ENCODE measurements around the gene LOX. TPM values are rescaled to one million over a fixed set of nuclear protein-coding genes. Genes with fewer than 3 reads are reported as not detected.

LOX gene
- total RNA-seq, 1 donor from 2014 or later = not detected

DNA sequence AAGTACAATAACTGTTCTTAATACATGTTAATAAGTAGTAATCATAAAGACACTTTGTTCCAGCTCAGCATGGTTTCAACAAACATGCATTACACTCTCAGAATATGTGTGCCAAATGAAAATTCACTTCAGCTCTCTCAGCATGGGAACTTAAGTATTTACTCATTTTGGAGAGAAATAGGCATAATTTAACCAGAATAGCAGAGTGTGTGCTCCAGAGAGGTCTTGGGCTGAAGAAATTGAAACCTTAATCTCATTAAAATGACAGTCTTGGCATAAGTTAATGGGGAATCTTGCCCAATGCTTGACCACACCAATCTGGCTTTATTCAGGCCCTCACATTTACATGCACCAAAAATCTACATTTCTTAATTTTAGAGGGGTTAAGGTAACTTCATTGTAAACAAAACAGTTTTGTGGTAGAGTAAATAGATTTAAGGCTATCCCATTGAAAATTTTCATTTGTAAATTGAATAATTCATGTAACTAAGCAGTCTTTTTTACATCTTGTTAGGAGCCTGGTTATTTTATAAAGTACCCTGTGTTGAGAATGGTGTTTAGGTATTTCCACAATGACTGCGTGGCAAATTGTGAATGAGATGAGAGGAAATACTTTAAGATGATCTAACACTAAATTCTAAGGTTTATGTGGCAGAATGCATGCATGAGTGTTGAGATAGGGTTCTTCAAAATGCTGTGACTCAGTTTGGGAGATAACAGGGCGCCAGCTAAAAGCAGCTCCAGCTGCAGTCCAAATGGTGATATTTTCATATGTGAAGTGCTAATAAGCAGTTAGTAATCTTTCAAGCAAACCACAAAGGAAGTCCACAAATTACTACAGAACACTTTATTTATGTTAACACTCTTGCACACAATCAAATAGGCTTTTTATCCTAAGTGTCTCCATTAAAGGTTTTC, 11.3 kb upstream of the LOX start:
- H3K27me3 Mint-ChIP-seq (ENCODE audit: insufficient read depth) = peaks cover 4% of the 10 kb centered on the region
- no peaks in the 10 kb centered on the region for H3K4me1 Mint-ChIP-seq (ENCODE audit: low read depth)
- no peaks in the 10 kb centered on the region for H3K36me3 Mint-ChIP-seq (ENCODE audit: low read depth)
- H3K4me3 Mint-ChIP-seq = no peak overlapping the region
- no peaks in the 10 kb centered on the region for H3K9me3 Mint-ChIP-seq
- intact Hi-C loops (cut with micrococcal nuclease) = no loop called here
- no peak for DNase-seq (ENCODE audit: low spot score)
- no peak overlapping the region for H3K27ac Mint-ChIP-seq

DNA sequence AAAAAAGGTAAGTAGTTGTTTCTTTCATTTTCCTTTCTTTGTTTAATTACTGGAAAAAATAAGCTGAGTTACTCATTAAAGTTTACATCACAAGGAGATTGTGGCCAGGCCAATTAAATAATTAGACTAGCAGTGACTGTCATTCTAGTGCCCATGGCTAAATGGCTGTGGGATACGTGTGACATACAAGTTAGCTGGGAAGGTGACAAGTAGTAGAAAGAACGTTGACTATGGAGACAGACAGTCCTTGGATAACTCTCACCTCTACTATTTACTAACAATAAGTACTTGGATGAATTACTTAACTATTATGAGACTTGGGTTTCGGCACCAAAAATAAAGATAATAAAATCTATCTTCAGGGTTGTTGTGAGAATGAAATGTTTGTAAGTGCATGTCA, 7.0 kb upstream of the LOX start:
- Mint-ChIP-seq H3K27me3 (ENCODE audit: insufficient read depth) (peaks cover 10% of the 10 kb centered on the region), H3K27ac (no peak overlapping the region), H3K4me3 (no peak overlapping the region), H3K4me1 (ENCODE audit: low read depth) (no peaks in the 10 kb centered on the region), H3K9me3 (no peaks in the 10 kb centered on the region), H3K36me3 (ENCODE audit: low read depth) (no peaks in the 10 kb centered on the region)
- intact Hi-C loops (cut with micrococcal nuclease) = no loop called here
- DNase-seq (ENCODE audit: low spot score) = no peak

DNA sequence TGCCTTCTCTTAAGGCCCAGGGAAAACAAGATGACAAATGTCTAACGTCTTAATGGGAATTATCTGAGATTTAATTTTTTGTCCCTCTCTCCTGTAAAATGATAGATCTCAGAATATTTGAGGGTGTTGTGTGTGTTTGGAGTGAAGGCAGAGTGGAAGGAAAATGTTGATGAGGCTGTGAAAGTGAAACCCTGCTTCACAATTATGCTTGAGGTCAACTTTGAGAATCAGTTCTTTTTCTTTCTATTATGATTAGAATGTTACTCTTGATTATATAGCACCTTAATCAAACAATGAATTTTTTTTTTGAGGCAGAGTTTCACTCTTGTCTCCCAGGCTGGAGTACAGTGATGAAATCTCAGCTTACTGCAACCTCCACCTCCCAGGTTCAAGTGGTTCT, 5.5 kb upstream of the LOX start:
- H3K36me3 Mint-ChIP-seq (ENCODE audit: low read depth) = no peaks in the 10 kb centered on the region
- no peaks in the 10 kb centered on the region for H3K4me1 Mint-ChIP-seq (ENCODE audit: low read depth)
- peaks cover 24% of the 10 kb centered on the region for H3K27me3 Mint-ChIP-seq (ENCODE audit: insufficient read depth)
- DNase-seq (ENCODE audit: low spot score) = no peak
- no peak overlapping the region for H3K27ac Mint-ChIP-seq
- H3K9me3 Mint-ChIP-seq = no peaks in the 10 kb centered on the region
- no peak overlapping the region for H3K4me3 Mint-ChIP-seq
- intact Hi-C loops (cut with micrococcal nuclease) = no loop called here

DNA sequence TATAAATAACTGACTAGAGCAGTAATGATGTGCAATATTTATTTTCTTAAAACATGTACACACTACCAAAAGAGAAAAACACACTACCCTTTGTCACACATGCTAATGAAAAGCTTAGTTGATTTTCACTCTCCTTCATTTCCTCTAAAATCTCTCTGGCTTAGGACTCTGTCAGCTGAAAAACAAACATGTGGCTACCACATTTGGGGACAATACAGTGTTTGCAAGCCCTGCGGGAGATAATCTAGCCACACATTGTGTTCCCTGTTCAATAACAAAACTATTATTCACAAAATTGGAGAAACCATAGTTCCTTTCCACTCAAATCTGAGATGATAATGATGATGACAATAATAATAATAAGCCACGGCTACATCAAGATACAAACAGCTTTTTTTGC, 3.5 kb upstream of the LOX start:
- no peaks in the 10 kb centered on the region for H3K36me3 Mint-ChIP-seq (ENCODE audit: low read depth)

DNA sequence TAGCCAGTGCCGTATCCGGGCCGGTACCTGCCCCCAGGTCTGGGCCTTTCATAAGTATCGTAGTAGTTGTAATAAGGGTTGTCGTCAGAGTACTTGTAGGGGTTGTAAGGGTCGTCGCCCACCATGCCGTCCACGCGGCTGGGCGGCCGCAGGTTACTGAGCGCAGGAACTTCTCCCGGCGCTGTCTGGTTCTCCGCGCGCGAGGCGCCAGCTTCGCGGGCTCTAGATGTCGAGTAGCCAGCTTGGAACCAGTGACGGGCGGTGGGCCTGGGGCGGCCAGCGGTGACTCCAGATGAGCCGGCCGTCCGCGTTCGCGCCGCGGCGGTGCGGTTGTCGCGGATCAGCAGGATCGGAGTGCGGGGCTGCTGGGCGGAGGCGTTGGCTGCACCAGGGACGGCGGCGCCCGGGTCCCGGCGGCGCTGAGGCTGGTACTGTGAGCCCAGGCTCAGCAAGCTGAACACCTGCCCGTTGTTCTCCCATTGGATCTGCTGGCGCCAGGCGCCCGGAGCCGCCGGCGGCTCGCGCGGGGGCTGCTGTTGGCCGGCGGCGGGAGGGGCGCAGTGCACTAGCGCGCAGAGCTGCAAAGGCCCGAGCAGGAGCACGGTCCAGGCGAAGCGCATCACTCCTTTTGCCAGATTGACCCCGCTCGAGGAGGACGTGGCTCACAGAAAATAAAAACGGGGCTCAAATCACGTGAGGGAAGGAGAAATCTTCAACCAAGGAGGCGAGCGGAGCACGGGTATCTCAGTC, 518 bp downstream of the LOX start:
- Mint-ChIP-seq H3K27ac (no peak overlapping the region), H3K36me3 (ENCODE audit: low read depth) (no peaks in the 10 kb centered on the region), H3K4me3 (peak overlapping the region; percentile 80), H3K4me1 (ENCODE audit: low read depth) (peaks cover 11% of the 10 kb centered on the region), H3K9me3 (no peaks in the 10 kb centered on the region), H3K27me3 (ENCODE audit: insufficient read depth) (peaks cover 65% of the 10 kb centered on the region)
- DNase-seq (ENCODE audit: low spot score) = no peak
- intact Hi-C loops (cut with micrococcal nuclease) = loop anchor here (2.0 kb wide), 1 partner anchor 115 kb away; no protein-coding TSS in a partner anchor

More for the DNA sequence above, 3.5 kb upstream of the LOX start:
- H3K4me3 Mint-ChIP-seq = no peak overlapping the region
- no peak for DNase-seq (ENCODE audit: low spot score)
- H3K9me3 Mint-ChIP-seq = no peaks in the 10 kb centered on the region
- H3K27me3 Mint-ChIP-seq (ENCODE audit: insufficient read depth) = peaks cover 40% of the 10 kb centered on the region
- H3K4me1 Mint-ChIP-seq (ENCODE audit: low read depth) = peaks cover 8% of the 10 kb centered on the region
- intact Hi-C loops (cut with micrococcal nuclease) = no loop called here
- no peak overlapping the region for H3K27ac Mint-ChIP-seq

DNA sequence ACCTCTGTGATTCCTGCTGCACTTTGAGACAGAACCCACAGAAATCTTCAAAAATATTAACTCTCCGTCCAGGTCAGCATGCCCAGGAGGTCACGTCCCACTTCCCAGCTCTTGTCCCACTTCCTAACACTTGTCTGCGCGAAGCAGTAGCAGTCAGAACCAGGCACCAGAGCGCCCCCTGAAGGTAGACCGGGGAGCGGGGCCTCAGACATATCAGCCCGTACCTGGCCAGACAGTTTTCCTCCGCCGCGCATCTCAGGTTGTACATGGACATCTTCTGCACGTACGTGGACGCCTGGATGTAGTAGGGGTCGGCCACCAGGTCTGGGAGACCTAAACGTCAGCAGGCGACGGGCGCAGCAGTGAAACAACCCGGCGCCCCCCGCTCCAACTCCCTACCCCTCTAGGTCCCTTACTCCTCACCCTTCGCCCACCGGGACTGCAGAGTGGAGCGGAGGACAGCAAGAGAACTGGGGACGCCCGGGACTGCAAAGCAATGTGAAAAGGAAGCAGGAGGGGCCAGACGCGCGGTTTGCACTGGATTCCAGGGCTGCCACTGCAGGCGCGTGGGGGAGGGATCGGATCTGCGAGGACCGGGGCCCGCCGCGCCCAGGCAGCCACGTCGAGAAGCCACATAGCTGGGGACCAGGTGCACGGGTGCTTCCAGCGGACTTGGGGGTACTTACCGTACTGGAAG, 1.2 kb downstream of the LOX start:
- Mint-ChIP-seq H3K27me3 (ENCODE audit: insufficient read depth) (peaks cover 65% of the 10 kb centered on the region), H3K4me3 (peak overlapping the region; percentile 80)
- intact Hi-C loops (cut with micrococcal nuclease) = loop anchor here (2.0 kb wide), 1 partner anchor 114 kb away; no protein-coding TSS in a partner anchor

DNA sequence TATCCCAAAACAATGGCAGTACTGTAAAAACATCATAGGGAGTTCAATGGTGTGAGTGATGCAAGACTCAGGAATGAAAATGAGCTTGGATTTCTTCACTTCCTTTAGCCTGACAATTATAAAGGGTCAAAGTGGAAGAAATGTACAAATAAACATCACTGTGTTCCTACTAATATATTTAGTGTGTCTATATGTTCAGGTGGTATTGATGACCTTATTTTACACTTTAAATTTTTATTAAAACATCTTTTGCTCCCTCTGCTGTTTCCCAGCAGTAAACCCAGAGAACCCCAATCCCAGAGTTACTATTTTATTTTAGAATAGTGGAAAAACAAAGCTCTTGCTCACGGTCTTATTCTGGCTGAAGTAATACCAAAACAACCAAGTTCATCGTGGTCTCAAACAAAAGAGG, 2.0 kb downstream of the LOX start:
- Mint-ChIP-seq H3K27ac (no peak overlapping the region), H3K4me1 (ENCODE audit: low read depth) (peaks cover 11% of the 10 kb centered on the region), H3K4me3 (no peak overlapping the region), H3K36me3 (ENCODE audit: low read depth) (no peaks in the 10 kb centered on the region), H3K27me3 (ENCODE audit: insufficient read depth) (peaks cover 65% of the 10 kb centered on the region), H3K9me3 (no peaks in the 10 kb centered on the region)
- no peak for DNase-seq (ENCODE audit: low spot score)
- intact Hi-C loops (cut with micrococcal nuclease) = loop anchor here (2.0 kb wide), 1 partner anchor 113 kb away; no protein-coding TSS in a partner anchor

More for the DNA sequence above, 1.2 kb downstream of the LOX start:
- Mint-ChIP-seq H3K9me3 (no peaks in the 10 kb centered on the region), H3K4me1 (ENCODE audit: low read depth) (peaks cover 11% of the 10 kb centered on the region), H3K27ac (no peak overlapping the region), H3K36me3 (ENCODE audit: low read depth) (no peaks in the 10 kb centered on the region)
- DNase-seq (ENCODE audit: low spot score) = peak; percentile 16

DNA sequence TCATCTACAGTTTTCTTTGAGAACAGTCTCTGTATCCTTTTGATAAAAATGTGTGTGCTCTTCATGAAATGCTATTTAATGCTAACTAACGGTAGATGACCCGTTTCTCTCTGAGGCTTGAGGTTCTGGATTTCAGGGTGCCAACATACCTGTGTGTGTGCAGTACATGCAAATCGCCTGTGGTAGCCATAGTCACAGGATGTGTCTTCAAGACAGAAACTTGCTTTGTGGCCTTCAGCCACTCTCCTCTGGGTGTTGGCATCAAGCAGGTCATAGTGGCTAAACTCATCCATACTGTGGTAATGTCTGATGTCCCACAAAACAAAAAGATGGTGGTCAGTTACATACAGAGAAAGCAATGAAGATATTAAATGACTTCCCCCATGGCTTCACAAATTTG, 4.2 kb downstream of the LOX start:
- intact Hi-C loops (cut with micrococcal nuclease) = no loop called here
- no peaks in the 10 kb centered on the region for H3K36me3 Mint-ChIP-seq (ENCODE audit: low read depth)
- H3K4me1 Mint-ChIP-seq (ENCODE audit: low read depth) = peaks cover 11% of the 10 kb centered on the region
- H3K27ac Mint-ChIP-seq = no peak overlapping the region
- peaks cover 47% of the 10 kb centered on the region for H3K27me3 Mint-ChIP-seq (ENCODE audit: insufficient read depth)
- no peaks in the 10 kb centered on the region for H3K9me3 Mint-ChIP-seq
- no peak overlapping the region for H3K4me3 Mint-ChIP-seq
- no peak for DNase-seq (ENCODE audit: low spot score)

DNA sequence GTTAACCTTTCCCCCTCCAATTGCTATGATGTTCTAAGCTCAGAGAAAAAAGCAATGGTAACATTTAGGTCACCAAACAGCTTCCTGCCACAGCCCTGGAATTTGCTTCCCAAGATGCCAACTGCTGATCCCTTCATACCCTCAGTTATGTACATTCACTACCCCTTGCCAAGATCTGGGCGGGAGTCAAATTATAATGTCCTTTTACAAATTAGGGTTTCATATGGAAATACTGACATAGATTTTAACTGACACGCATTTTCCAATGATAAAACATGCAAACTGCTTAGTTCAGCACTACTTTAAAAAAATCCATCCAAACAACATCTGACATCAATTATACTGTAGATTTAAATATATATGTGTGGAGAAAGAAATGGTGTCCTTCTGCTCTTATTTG, 5.0 kb downstream of the LOX start:
- no peaks in the 10 kb centered on the region for H3K9me3 Mint-ChIP-seq
- H3K36me3 Mint-ChIP-seq (ENCODE audit: low read depth) = no peaks in the 10 kb centered on the region
- no peak overlapping the region for H3K27ac Mint-ChIP-seq
- no peak for DNase-seq (ENCODE audit: low spot score)
- no peak overlapping the region for H3K4me3 Mint-ChIP-seq
- peaks cover 11% of the 10 kb centered on the region for H3K4me1 Mint-ChIP-seq (ENCODE audit: low read depth)
- H3K27me3 Mint-ChIP-seq (ENCODE audit: insufficient read depth) = peaks cover 40% of the 10 kb centered on the region
- intact Hi-C loops (cut with micrococcal nuclease) = no loop called here

DNA sequence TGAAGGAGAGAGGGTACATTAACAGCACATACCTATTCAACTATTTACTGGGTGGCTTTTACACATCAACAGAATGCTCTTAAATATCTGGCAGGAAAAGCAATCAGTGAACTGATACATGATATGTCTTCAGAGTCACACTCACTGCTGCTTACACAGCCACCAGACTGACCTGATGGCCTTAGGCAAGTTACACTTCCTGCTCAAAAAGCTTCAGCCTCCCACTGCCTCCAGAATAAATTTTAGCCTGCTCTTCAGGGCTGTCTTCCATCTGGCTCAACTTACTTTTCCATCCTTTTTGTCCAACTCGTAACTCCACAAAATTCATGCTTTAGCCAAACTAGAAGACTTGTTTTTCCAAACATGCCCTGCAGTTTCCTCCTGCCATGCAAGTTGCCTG, 10.7 kb downstream of the LOX start:
- H3K9me3 Mint-ChIP-seq = no peaks in the 10 kb centered on the region
- no peaks in the 10 kb centered on the region for H3K36me3 Mint-ChIP-seq (ENCODE audit: low read depth)
- H3K4me3 Mint-ChIP-seq = no peak overlapping the region
- H3K4me1 Mint-ChIP-seq (ENCODE audit: low read depth) = no peaks in the 10 kb centered on the region
- intact Hi-C loops (cut with micrococcal nuclease) = no loop called here
- no peak for DNase-seq (ENCODE audit: low spot score)
- no peaks in the 10 kb centered on the region for H3K27me3 Mint-ChIP-seq (ENCODE audit: insufficient read depth)
- H3K27ac Mint-ChIP-seq = no peak overlapping the region

DNA sequence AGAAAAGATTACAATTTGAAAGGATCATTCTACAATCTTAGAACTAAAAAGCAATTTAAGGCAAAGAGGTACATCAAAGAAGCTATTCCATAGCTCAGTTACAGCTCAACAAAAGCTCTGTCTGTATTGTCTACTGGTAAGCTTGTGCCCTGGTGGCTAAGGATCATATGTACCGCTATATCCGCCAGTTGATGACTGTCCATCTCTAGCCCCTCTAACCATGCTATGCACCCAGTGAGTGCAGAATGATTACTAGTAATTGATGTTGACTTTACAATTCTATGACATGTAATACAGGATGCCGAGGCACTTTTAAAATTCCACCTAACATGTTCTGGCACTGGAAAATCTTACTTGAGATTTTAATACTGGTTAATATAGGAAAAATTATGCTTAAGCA, 13.1 kb downstream of the LOX start:
- no peaks in the 10 kb centered on the region for H3K36me3 Mint-ChIP-seq (ENCODE audit: low read depth)
- no peak overlapping the region for H3K4me3 Mint-ChIP-seq
- H3K27ac Mint-ChIP-seq = no peak overlapping the region
- no peak for DNase-seq (ENCODE audit: low spot score)
- no peaks in the 10 kb centered on the region for H3K27me3 Mint-ChIP-seq (ENCODE audit: insufficient read depth)
- intact Hi-C loops (cut with micrococcal nuclease) = no loop called here
- no peaks in the 10 kb centered on the region for H3K9me3 Mint-ChIP-seq
- H3K4me1 Mint-ChIP-seq (ENCODE audit: low read depth) = no peaks in the 10 kb centered on the region

DNA sequence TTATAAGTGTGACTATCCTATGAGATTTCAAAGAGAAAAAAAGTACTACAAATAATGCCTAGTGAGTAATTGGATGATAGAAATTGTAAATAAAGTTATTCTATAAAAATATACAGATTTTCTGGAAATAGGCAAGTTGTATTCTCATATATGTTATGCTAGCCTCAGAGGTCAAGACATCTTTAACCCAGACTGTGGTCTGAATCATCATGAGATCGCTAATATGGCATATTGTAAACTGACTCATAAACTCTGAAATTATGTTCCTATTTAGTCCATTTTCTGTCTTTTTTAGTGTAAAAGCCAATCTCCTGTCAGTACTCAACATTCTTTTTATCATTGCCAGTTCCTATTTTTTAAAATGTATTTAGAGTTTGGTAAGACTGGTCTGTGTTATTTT, 14.2 kb downstream of the LOX start:
- Mint-ChIP-seq H3K9me3 (no peaks in the 10 kb centered on the region), H3K4me3 (no peak overlapping the region), H3K27me3 (ENCODE audit: insufficient read depth) (no peaks in the 10 kb centered on the region), H3K36me3 (ENCODE audit: low read depth) (no peaks in the 10 kb centered on the region), H3K27ac (no peak overlapping the region), H3K4me1 (ENCODE audit: low read depth) (no peaks in the 10 kb centered on the region)
- intact Hi-C loops (cut with micrococcal nuclease) = no loop called here
- no peak for DNase-seq (ENCODE audit: low spot score)

DNA sequence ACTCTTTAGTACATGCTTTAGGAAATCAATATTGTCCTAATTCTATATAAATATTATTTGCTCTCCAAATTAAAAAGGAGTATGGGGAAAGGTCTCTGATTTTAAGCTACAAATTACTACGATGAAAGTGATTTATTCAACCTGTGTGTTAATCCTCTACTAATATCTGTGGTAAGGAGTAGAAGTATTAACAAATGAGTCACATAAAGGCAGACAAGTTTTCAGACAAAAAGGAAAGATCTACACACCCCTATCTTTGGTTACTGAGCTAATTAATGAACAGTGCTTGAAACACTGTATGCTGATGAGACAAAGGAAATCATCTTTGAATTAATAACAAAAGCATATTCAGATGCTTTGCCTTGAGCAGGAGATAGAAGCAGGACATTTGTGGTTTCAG, 15.9 kb downstream of the LOX start:
- intact Hi-C loops (cut with micrococcal nuclease) = no loop called here
- H3K27me3 Mint-ChIP-seq (ENCODE audit: insufficient read depth) = no peaks in the 10 kb centered on the region
- no peaks in the 10 kb centered on the region for H3K9me3 Mint-ChIP-seq
- no peak overlapping the region for H3K27ac Mint-ChIP-seq
- DNase-seq (ENCODE audit: low spot score) = no peak
- H3K4me1 Mint-ChIP-seq (ENCODE audit: low read depth) = no peaks in the 10 kb centered on the region
- no peak overlapping the region for H3K4me3 Mint-ChIP-seq
- H3K36me3 Mint-ChIP-seq (ENCODE audit: low read depth) = no peaks in the 10 kb centered on the region

Data from activated T-helper 1 cell treated with anti-CD3 and anti-CD28 coated beads, Interleukin-12 subunit alpha, Interleukin-12 subunit beta, Interleukin-2, Interleukin-4 antibody, amounts not matched to agents 30 ng/mL and 10 ng/mL and 1 ng/mL, durations not matched to agents 14 hours and 24 hours and 36 hours (primary cell).